Right lobe of liver (tissue), 6 donors: ENCODE results near the gene KIF15. TPM values are rescaled to one million over a fixed set of nuclear protein-coding genes. Genes with fewer than 3 reads are reported as not detected.

Source experiments
- ATAC-seq, 4 donors: fragments of 200-7000 bp; cut with Tn5 transposase; one replicate each; pipeline ENCODE4 v1.9.1; 2020; ENCODE audit warnings: mild to moderate bottlenecking in 4 of 4, moderate library complexity in 4 of 4
- DNase-seq, 3 donors: peaks; one replicate each; pipeline ENCODE4 v3.0.0-alpha.2; 2020
- H3K27ac ChIP-seq, 3 donors: fragments of 200-600 bp; one replicate each; pipeline ENCODE4 v1.8.0; 2022
- H3K27me3 ChIP-seq, 2 donors: fragments of 200-600 bp; one replicate each; pipeline ENCODE4 v1.8.0; 2022
- H3K36me3 ChIP-seq, 4 donors: fragments of 200-600 bp; sonication (generic) in 1 of 4; one replicate each; pipeline versions ENCODE4 v1.5.1 to v1.8.0; 2017 to 2022; ENCODE audit warnings: control low read depth in 1 of 4
- H3K4me1 ChIP-seq, 4 donors: fragments of 200-600 bp; sonication (generic) in 1 of 4; one replicate each; pipeline versions ENCODE4 v1.5.1 to v1.8.0; 2017 to 2022; ENCODE audit warnings: control low read depth in 1 of 4
- H3K4me3 ChIP-seq, 3 donors: fragments of 200-600 bp; one replicate each; pipeline ENCODE4 v1.8.0; 2022
- H3K9me3 ChIP-seq, 4 donors: fragments of 200-600 bp; sonication (generic) in 1 of 4; one replicate each; pipeline versions ENCODE4 v1.5.1 to v1.8.0; 2017 to 2022; ENCODE audit warnings: control low read depth in 1 of 4
- CTCF ChIP-seq, 4 donors: fragments of 200-600 bp in 3 of 4; fragments of 450-650 bp in 1 of 4; IDR thresholded peaks; one replicate each; pipeline versions ENCODE4 v1.5.1 to v1.8.0; 2016 to 2022; ENCODE audit warnings: antibody characterized with exemption in 4 of 4, mild to moderate bottlenecking in 2 of 4
- POLR2A ChIP-seq: fragments of 450-650 bp; IDR thresholded peaks from one replicate; pipeline ENCODE4 v1.6.1; 2017; ENCODE audit warnings: antibody characterized with exemption, mild to moderate bottlenecking
- WGBS: methylation state at CpG from one replicate; pipeline ENCODE4 v1.1.6; 2018; ENCODE audit warnings: low coverage, low lambda C conversion rate; ENCODE audit not compliant: insufficient coverage; ENCODE audit errors: missing lambda C conversion rate; 5-methylcytosine and 5-hydroxymethylcytosine counted together
- intact Hi-C, 2 donors: fragments of 100-400 bp; cut with DNase I; formaldehyde crosslinking; loops; one replicate each; pipeline versions ENCODE4 v1.11.2 to v1.14.1; 2022
- total RNA-seq, 6 experiments: library from RNA; depleted of rRNA in 2 of 6; stranded (reverse); fragments of >200 nt in 2 of 6; fragmentation: NEBNext Ultra II Directional in 3 of 6; extraction: Animal tissue kit (Norgen Biotek cat#: 25700) in 3 of 6; gene quantifications; one replicate each; pipeline versions ENCODE4 v1.1.0 to v1.2.4, GENCODE V29; 2016 to 2023
- donor health status: DM: no; HTN: yes; CAD: no.
- donor health status: DM: no; HTN: no; CAD: no.
- donor health status: DM: no; HTN: no; CAD: no.
- donor health status: DM: no; HTN: yes; CAD: no.
- donor health status: DM: no; HTN: yes; CAD: no.

Gene KIF15
- total RNA-seq, 6 experiments from 2014 or later = 0.09 to 0.51 (median 0.22) TPM

- Histone ChIP-seq H3K4me1 (peaks cover 0 to 5% (median 2%) of the 10 kb centered on the region in 4 donors), H3K9me3 (peaks cover 0 to 3% (median 0%) of the 10 kb centered on the region in 4 donors), H3K27me3 (no peaks in the 10 kb centered on the region), H3K4me3 (no peak overlapping the region), H3K36me3 (no peaks in the 10 kb centered on the region), H3K27ac (no peak overlapping the region)
- 35% methylated on average over 5 of the region's 5 CpGs for WGBS
- intact Hi-C loops = no loop called here
- DNase-seq (no peak), ATAC-seq (no peak)
- TF ChIP-seq CTCF (IDR thresholded peaks at IDR 0.05) (no peak), POLR2A (no peak)
Measured at GRCh38 chr3:44762690-44763089, 1.1 kb downstream of the KIF15 start.

- Histone ChIP-seq H3K9me3 (peaks cover 0 to under 1% (median 0%) of the 10 kb centered on the region in 4 donors), H3K27me3 (no peaks in the 10 kb centered on the region), H3K4me1 (peaks cover 0 to 5% (median 2%) of the 10 kb centered on the region in 4 donors), H3K27ac (no peak overlapping the region), H3K36me3 (no peaks in the 10 kb centered on the region), H3K4me3 (no peak overlapping the region)
- TF ChIP-seq POLR2A (no peak), CTCF (IDR thresholded peaks at IDR 0.05) (no peak)
- ATAC-seq = no peak
- intact Hi-C loops = no loop called here
- no peak for DNase-seq
Measured at GRCh38 chr3:44764248-44764647, 2.7 kb downstream of the KIF15 start.

- 100% methylated on average over 1 of the region's 1 CpG for WGBS
- ATAC-seq (no peak), DNase-seq (no peak)
- H3K27ac ChIP-seq = no peak overlapping the region
- intact Hi-C loops = no loop called here
- no peak for TF ChIP-seq POLR2A
- TF ChIP-seq CTCF (IDR thresholded peaks at IDR 0.05) = no peak
- H3K9me3 ChIP-seq = peaks cover 0 to 12% (median 0%) of the 10 kb centered on the region in 4 donors
- H3K4me1 ChIP-seq = no peaks in the 10 kb centered on the region
- no peaks in the 10 kb centered on the region for H3K36me3 ChIP-seq
- H3K4me3 ChIP-seq = no peak overlapping the region
- no peaks in the 10 kb centered on the region for H3K27me3 ChIP-seq
Measured at GRCh38 chr3:44771424-44772098, 10.0 kb downstream of the KIF15 start.

- DNase-seq (no peak), ATAC-seq (no peak)
- TF ChIP-seq POLR2A = no peak
- TF ChIP-seq CTCF (IDR thresholded peaks at IDR 0.05) = no peak
- Histone ChIP-seq H3K4me3 (no peak overlapping the region), H3K9me3 (peaks cover 0 to 12% (median 0%) of the 10 kb centered on the region in 4 donors), H3K36me3 (no peaks in the 10 kb centered on the region), H3K4me1 (no peaks in the 10 kb centered on the region), H3K27me3 (no peaks in the 10 kb centered on the region), H3K27ac (no peak overlapping the region)
- intact Hi-C loops = no loop called here
- WGBS = 91% methylated on average over 1 of the region's 1 CpG
Measured at GRCh38 chr3:44772099-44772442, 10.5 kb downstream of the KIF15 start.

GRCh38 chr3:44782891-44783290 is 21.3 kb downstream of the KIF15 start:
- no peak overlapping the region for H3K27ac ChIP-seq
- 81% methylated on average over 4 of the region's 4 CpGs for WGBS
- no peak for DNase-seq
- H3K4me3 ChIP-seq = no peak overlapping the region
- TF ChIP-seq POLR2A (no peak), CTCF (IDR thresholded peaks at IDR 0.05) (no peak)
- H3K9me3 ChIP-seq = no peaks in the 10 kb centered on the region
- H3K4me1 ChIP-seq = no peaks in the 10 kb centered on the region
- no peak for ATAC-seq
- no peaks in the 10 kb centered on the region for H3K36me3 ChIP-seq
- H3K27me3 ChIP-seq = no peaks in the 10 kb centered on the region
- intact Hi-C loops = no loop called here
